GM21515 (cell line): ENCODE measurements around the gene KLC3.

Experiments used
- ATAC-seq: cut with Tn5 transposase; IDR thresholded peaks from one replicate; pipeline ENCODE4 v1.9.1; 2021; ENCODE audit not compliant: unreplicated experiment

The KLC3 gene

GRCh38 chr19:45348367-45349125 lies 8.0 kb downstream of the KLC3 start:
- no peak for ATAC-seq

- no peak for ATAC-seq
Observed at GRCh38 chr19:45349126-45349415, 8.5 kb downstream of the KLC3 start.

- ATAC-seq: no peak
Observed at GRCh38 chr19:45349430-45349941, 8.9 kb downstream of the KLC3 start.

GRCh38 chr19:45350477-45351058 lies 10.0 kb downstream of the KLC3 start:
- ATAC-seq: no peak

- ATAC-seq: no peak
Observed at GRCh38 chr19:45351401-45351952, 10.9 kb downstream of the KLC3 start.

- ATAC-seq: no peak
Observed at GRCh38 chr19:45352062-45352461, 11.5 kb downstream of the KLC3 start.

- no peak for ATAC-seq
Observed at GRCh38 chr19:45352471-45352870, 11.9 kb downstream of the KLC3 start.

- ATAC-seq: no peak
Observed at GRCh38 chr19:45352914-45353796, 12.6 kb downstream of the KLC3 start.

- no peak for ATAC-seq
Observed at GRCh38 chr19:45354241-45354842, 13.8 kb downstream of the KLC3 start.

- no peak for ATAC-seq
Observed at GRCh38 chr19:45355402-45355801, 14.9 kb downstream of the KLC3 start.

GRCh38 chr19:45355910-45356309 lies 15.4 kb downstream of the KLC3 start:
- ATAC-seq: no peak

- no peak for ATAC-seq
Observed at GRCh38 chr19:45356760-45357444, 16.4 kb downstream of the KLC3 start.

GRCh38 chr19:45357445-45357783 lies 16.9 kb downstream of the KLC3 start:
- ATAC-seq: no peak

GRCh38 chr19:45358213-45358792 lies 17.8 kb downstream of the KLC3 start:
- ATAC-seq: no peak

GRCh38 chr19:45361608-45362007 lies 21.1 kb downstream of the KLC3 start:
- ATAC-seq: no peak

GRCh38 chr19:45362291-45362690 lies 21.7 kb downstream of the KLC3 start:
- no peak for ATAC-seq

- ATAC-seq: no peak
Observed at GRCh38 chr19:45363861-45364459, 23.4 kb downstream of the KLC3 start.

GRCh38 chr19:45364696-45365095 lies 24.1 kb downstream of the KLC3 start:
- ATAC-seq: no peak

GRCh38 chr19:45368127-45368526 lies 27.6 kb downstream of the KLC3 start:
- no peak for ATAC-seq
